Esophagus muscularis mucosa (tissue), 3 donors: ENCODE data around the gene PPL.
"Not testable (repeated sequence)": the region's sequence is repeated elsewhere in the genome, so short reads cannot be mapped to it uniquely, and the experiment has no call there.

ENCODE experiments used
- EP300 ChIP-seq: sonication (generic); formaldehyde crosslinking; IDR thresholded peaks from one replicate; pipeline ENCODE4 v1.6.1; 2017; ENCODE audit warnings: antibody characterized with exemption
- TF ChIP-seq, protein P1 (sequence below), 3 experiments: fragments of 200-600 bp in 2 of 3; fragments of 450-650 bp in 1 of 3; sonication (generic) in 2 of 3; IDR thresholded peaks; one replicate each; pipeline ENCODE4 v1.5.1; 2017 to 2019; ENCODE audit warnings: antibody characterized with exemption in 3 of 3, mild to moderate bottlenecking in 2 of 3, moderate library complexity in 1 of 3

GRCh38 chr16:4896761-4897160 lies 40.2 kb downstream of the PPL start:
- TF ChIP-seq, protein P1, sequence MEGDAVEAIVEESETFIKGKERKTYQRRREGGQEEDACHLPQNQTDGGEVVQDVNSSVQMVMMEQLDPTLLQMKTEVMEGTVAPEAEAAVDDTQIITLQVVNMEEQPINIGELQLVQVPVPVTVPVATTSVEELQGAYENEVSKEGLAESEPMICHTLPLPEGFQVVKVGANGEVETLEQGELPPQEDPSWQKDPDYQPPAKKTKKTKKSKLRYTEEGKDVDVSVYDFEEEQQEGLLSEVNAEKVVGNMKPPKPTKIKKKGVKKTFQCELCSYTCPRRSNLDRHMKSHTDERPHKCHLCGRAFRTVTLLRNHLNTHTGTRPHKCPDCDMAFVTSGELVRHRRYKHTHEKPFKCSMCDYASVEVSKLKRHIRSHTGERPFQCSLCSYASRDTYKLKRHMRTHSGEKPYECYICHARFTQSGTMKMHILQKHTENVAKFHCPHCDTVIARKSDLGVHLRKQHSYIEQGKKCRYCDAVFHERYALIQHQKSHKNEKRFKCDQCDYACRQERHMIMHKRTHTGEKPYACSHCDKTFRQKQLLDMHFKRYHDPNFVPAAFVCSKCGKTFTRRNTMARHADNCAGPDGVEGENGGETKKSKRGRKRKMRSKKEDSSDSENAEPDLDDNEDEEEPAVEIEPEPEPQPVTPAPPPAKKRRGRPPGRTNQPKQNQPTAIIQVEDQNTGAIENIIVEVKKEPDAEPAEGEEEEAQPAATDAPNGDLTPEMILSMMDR (IDR thresholded peaks at IDR 0.05) = not testable (repeated sequence)
- TF ChIP-seq EP300 = not testable (repeated sequence)
